Peyer's patch (tissue), 4 donors: ENCODE measurements around the gene CREBRF.

Source experiments
- CTCF ChIP-seq, 6 experiments: fragments of 450-650 bp in 4 of 6; fragments of 200-600 bp in 2 of 6; sonication (generic) in 1 of 6; IDR thresholded peaks; one replicate each; pipeline ENCODE4 v1.5.1; 2017 to 2019; ENCODE audit warnings: antibody characterized with exemption in 6 of 6, mild to moderate bottlenecking in 3 of 6, moderate library complexity in 1 of 6
- POLR2A ChIP-seq, 2 donors: fragments of 450-650 bp; IDR thresholded peaks; one replicate each; pipeline ENCODE4 v1.5.1; 2017; ENCODE audit warnings: antibody characterized with exemption in 2 of 2, mild to moderate bottlenecking in 2 of 2, moderate library complexity in 2 of 2

GRCh38 chr5:173032730-173033129, 23.4 kb upstream of the CREBRF start:
- no peak for TF ChIP-seq CTCF (IDR thresholded peaks at IDR 0.05)
- TF ChIP-seq POLR2A (IDR thresholded peaks at IDR 0.05) = no peak
